IMR-90 (cell line): Measurements from ENCODE around the gene ZNF277. TPM values are rescaled to one million over a fixed set of nuclear protein-coding genes. Genes with fewer than 3 reads are reported as not detected.

Experiments
- ATAC-seq: fragments of 200-7000 bp; cut with Tn5 transposase; 2 replicates; pipeline ENCODE4 v1.9.1; 2020; ENCODE audit warnings: low read depth, mild to moderate bottlenecking, moderate library complexity
- BruUV-seq: library from RNA; stranded (reverse); fragments of 400-500 nt; replicated peaks from 2 replicates; lab custom pipeline; 2021; lab: Mats Ljungman, UMichigan
- CTCF ChIA-PET: fragments of 300-600 bp; formaldehyde crosslinking; extraction: SDS; loops from one replicate; lab custom pipeline; 2021; ENCODE audit warnings: antibody characterized with exemption; lab: Yijun Ruan, JAX
- POLR2A ChIA-PET: fragments of 300-600 bp; sonication (Branson Sonifier 250); formaldehyde crosslinking; loops from one replicate; lab custom pipeline; 2022; ENCODE audit warnings: antibody characterized with exemption; ENCODE audit not compliant: unreplicated experiment; lab: Charles Lee
- DNase-seq: peaks from one replicate; pipeline ENCODE4 v3.0.0; 2013
- H2AFZ ChIP-seq: replicated peaks from 2 replicates; pipeline ENCODE3; 2013; ENCODE audit warnings: low read length, mild to moderate bottlenecking; ENCODE audit not compliant: poor library complexity
- H2AK5ac ChIP-seq: 2 replicates; pipeline ENCODE4 v1.6.1; 2013; ENCODE audit warnings: low read depth, low read length, inconsistent platforms
- H2AK9ac ChIP-seq: replicated peaks from 2 replicates; pipeline ENCODE3; 2013; ENCODE audit warnings: mild to moderate bottlenecking, low read depth, low read length, moderate library complexity; ENCODE audit not compliant: poor library complexity
- H2BK120ac ChIP-seq: 2 replicates; pipeline ENCODE4 v1.6.1; 2013; ENCODE audit warnings: low read depth, low read length, inconsistent platforms
- H2BK15ac ChIP-seq: 3 replicates; pipeline ENCODE4 v1.6.1; 2013; ENCODE audit warnings: low read depth, low read length, inconsistent platforms
- H2BK20ac ChIP-seq: 2 replicates; pipeline ENCODE4 v1.6.1; 2013; ENCODE audit warnings: low read depth, mild to moderate bottlenecking, inconsistent platforms, low read length, moderate library complexity
- H2BK5ac ChIP-seq: 2 replicates; pipeline ENCODE4 v1.6.1; 2013; ENCODE audit warnings: mild to moderate bottlenecking, low read depth, low read length, inconsistent platforms; ENCODE audit not compliant: poor library complexity, severe bottlenecking
- H3K14ac ChIP-seq: replicated peaks from 2 replicates; pipeline ENCODE4 v1.6.1; 2013; ENCODE audit warnings: low read depth, low read length, inconsistent platforms
- H3K18ac ChIP-seq: 2 replicates; pipeline ENCODE4 v1.6.1; 2013; ENCODE audit warnings: low read depth, low read length, control low read depth
- H3K23ac ChIP-seq: 2 replicates; pipeline ENCODE4 v1.6.1; 2013; ENCODE audit warnings: low read depth, low read length, inconsistent platforms
- H3K27ac ChIP-seq: 2 replicates; pipeline ENCODE4 v1.5.1; 2013; ENCODE audit warnings: mild to moderate bottlenecking, control low read depth, low read length; ENCODE audit not compliant: insufficient read depth
- H3K27me3 ChIP-seq: 2 replicates; pipeline ENCODE4 v1.6.1; 2013; ENCODE audit warnings: low read length; ENCODE audit not compliant: control insufficient read depth, insufficient read depth
- H3K36me3 ChIP-seq: 2 replicates; pipeline ENCODE4 v1.6.1; 2013; ENCODE audit warnings: low read length, mixed read lengths; ENCODE audit not compliant: control insufficient read depth, insufficient read depth
- H3K4ac ChIP-seq: 2 replicates; pipeline ENCODE4 v1.6.1; 2013; ENCODE audit warnings: low read depth, low read length, inconsistent platforms
- H3K4me1 ChIP-seq: 2 replicates; pipeline ENCODE4 v1.6.1; 2013; ENCODE audit warnings: low read length, mixed read lengths; ENCODE audit not compliant: control insufficient read depth, insufficient read depth
- H3K4me2 ChIP-seq: 2 replicates; pipeline ENCODE4 v1.6.1; 2013; ENCODE audit warnings: low read depth, mild to moderate bottlenecking, control low read depth, low read length, moderate library complexity
- H3K4me3 ChIP-seq: 2 replicates; pipeline ENCODE4 v1.5.1; 2013; ENCODE audit warnings: low read depth, mild to moderate bottlenecking, control low read depth, low read length, moderate library complexity; ENCODE audit not compliant: insufficient read depth
- H3K56ac ChIP-seq: 2 replicates; pipeline ENCODE4 v1.6.1; 2013; ENCODE audit warnings: low read length, inconsistent platforms; ENCODE audit not compliant: insufficient read depth; ENCODE audit errors: extremely low read depth
- H3K79me1 ChIP-seq, 2 experiments: 2 replicates each; pipeline ENCODE4 v1.6.1; 2013; ENCODE audit warnings: low read length in 2 of 2, inconsistent platforms in 1 of 2, low read depth in 1 of 2
- H3K9ac ChIP-seq: 2 replicates; pipeline ENCODE4 v1.6.1; 2013; ENCODE audit warnings: low read depth, low read length, control low read depth
- H3K9me1 ChIP-seq: 2 replicates; pipeline ENCODE4 v1.6.1; 2013; ENCODE audit warnings: low read length, inconsistent platforms; ENCODE audit not compliant: insufficient read depth
- H3K9me3 ChIP-seq: 2 replicates; pipeline ENCODE4 v1.6.1; 2013; ENCODE audit warnings: low read length; ENCODE audit not compliant: control insufficient read depth, insufficient read depth
- H4K20me1 ChIP-seq: 2 replicates; pipeline ENCODE4 v1.6.1; 2013; ENCODE audit warnings: low read length, inconsistent platforms; ENCODE audit not compliant: insufficient read depth
- H4K5ac ChIP-seq: 2 replicates; pipeline ENCODE4 v1.6.1; 2013; ENCODE audit warnings: mild to moderate bottlenecking, low read depth, low read length, control low read depth
- H4K8ac ChIP-seq, 2 experiments: 2 replicates each; pipeline ENCODE4 v1.6.1; 2013; ENCODE audit warnings: low read depth in 2 of 2, low read length in 2 of 2, control low read depth in 1 of 2, inconsistent platforms in 1 of 2
- H4K91ac ChIP-seq: 2 replicates; pipeline ENCODE4 v1.6.1; 2013; ENCODE audit warnings: low read depth, low read length, inconsistent platforms; ENCODE audit not compliant: insufficient read depth
- BHLHE40 ChIP-seq: fragments of 150-350 bp; IDR thresholded peaks from 2 replicates; pipeline ENCODE4 v1.6.1; 2016; ENCODE audit warnings: mild to moderate bottlenecking, low read depth, low read length
- CEBPB ChIP-seq: IDR thresholded peaks from 2 replicates; pipeline ENCODE4 v1.6.1; 2012; ENCODE audit warnings: low read depth, low read length, improper control_type of control experiment
- MAFK ChIP-seq: IDR thresholded peaks from 2 replicates; pipeline ENCODE4 v1.6.1; 2012; ENCODE audit warnings: low read depth, low read length, improper control_type of control experiment
- MAZ ChIP-seq: IDR thresholded peaks from 2 replicates; pipeline ENCODE4 v1.6.1; 2012; ENCODE audit warnings: low read depth, mild to moderate bottlenecking, low read length, improper control_type of control experiment, moderate library complexity, borderline replicate concordance
- MXI1 ChIP-seq: IDR thresholded peaks from 2 replicates; pipeline ENCODE4 v1.6.1; 2012; ENCODE audit warnings: low read depth, mild to moderate bottlenecking, low read length, moderate library complexity, borderline replicate concordance
- NFE2L2 ChIP-seq: fragments of 150-350 bp; IDR thresholded peaks from 2 replicates; pipeline ENCODE4 v1.6.1; 2016; ENCODE audit warnings: low read depth, mild to moderate bottlenecking, low read length
- POLR2A ChIP-seq: IDR thresholded peaks from 2 replicates; pipeline ENCODE4 v1.6.1; 2012; ENCODE audit warnings: mild to moderate bottlenecking, low read depth, low read length
- RAD21 ChIP-seq: IDR thresholded peaks from 2 replicates; pipeline ENCODE4 v1.6.1; 2012; ENCODE audit warnings: low read length, improper control_type of control experiment
- RFX5 ChIP-seq: IDR thresholded peaks from 2 replicates; pipeline ENCODE4 v1.8.0; 2012; ENCODE audit warnings: low read depth, mild to moderate bottlenecking, low read length, moderate library complexity
- SMC3 ChIP-seq: fragments of 150-350 bp; IDR thresholded peaks from 2 replicates; pipeline ENCODE4 v1.6.1; 2016; ENCODE audit warnings: low read depth, mild to moderate bottlenecking, antibody characterized with exemption, low read length, moderate library complexity
- WGBS, 2 experiments: methylation state at CpG; one replicate each; pipeline versions ENCODE4 v1.1.5 to v1.1.7; 2013; ENCODE audit warnings: missing lambda C conversion rate in 2 of 2; ENCODE audit not compliant: insufficient read length in 1 of 2; ENCODE audit errors: extremely low coverage in 2 of 2; 5-methylcytosine and 5-hydroxymethylcytosine counted together
- dilution Hi-C: fragments of 300-500 bp; cut with HindIII; formaldehyde crosslinking; loops from one replicate; pipeline ENCODE4 v1.14.3; 2018; ENCODE audit warnings: low sequenced_read_pairs; ENCODE audit not compliant: unreplicated experiment
- in situ Hi-C: fragments of 300-500 bp; cut with MboI; formaldehyde crosslinking; loops from 3 replicates; pipeline ENCODE4 v1.14.3; 2019; ENCODE audit warnings: low sequenced_read_pairs, inconsistent platforms, mixed read lengths
- intact Hi-C: fragments of 100-400 bp; cut with micrococcal nuclease; formaldehyde crosslinking; loops from 2 replicates; pipeline ENCODE4 v1.10.0; 2022
- polyA plus RNA-seq, 3 experiments: library from polyadenylated mRNA; depleted of rRNA; stranded (reverse); fragments of >200 nt; gene quantifications; 2 replicates each; pipeline ENCODE4 v1.2.3, GENCODE V29; 2012; ENCODE audit warnings: low replicate concordance in 1 of 3
- total RNA-seq: library from RNA; depleted of rRNA; stranded (reverse); fragments of >200 nt; gene quantifications from 2 replicates; pipeline ENCODE4 v1.2.3, GENCODE V29; 2012
- TF ChIP-seq, protein P1 (sequence below): fragments of 150-350 bp; IDR thresholded peaks from 2 replicates; pipeline ENCODE4 v1.6.1; 2016; ENCODE audit warnings: low read depth, mild to moderate bottlenecking, low read length, moderate library complexity, borderline replicate concordance
- TF ChIP-seq, protein P2 (sequence below): fragments of 150-350 bp; IDR thresholded peaks from 2 replicates; pipeline ENCODE4 v1.6.1; 2017; ENCODE audit warnings: mild to moderate bottlenecking, antibody characterized with exemption, low read length, low read depth
- TF ChIP-seq, protein P3 (sequence below): conservative IDR thresholded peaks from 2 replicates; pipeline ENCODE4 v1.5.1; 2012; ENCODE audit warnings: mild to moderate bottlenecking, low read depth, low read length, improper control_type of control experiment

Gene ZNF277
- total and polyA plus RNA-seq, 2 of the 4 experiments (the other 2 are of a cell fraction) = 7.3 to 21.3 TPM

DNA sequence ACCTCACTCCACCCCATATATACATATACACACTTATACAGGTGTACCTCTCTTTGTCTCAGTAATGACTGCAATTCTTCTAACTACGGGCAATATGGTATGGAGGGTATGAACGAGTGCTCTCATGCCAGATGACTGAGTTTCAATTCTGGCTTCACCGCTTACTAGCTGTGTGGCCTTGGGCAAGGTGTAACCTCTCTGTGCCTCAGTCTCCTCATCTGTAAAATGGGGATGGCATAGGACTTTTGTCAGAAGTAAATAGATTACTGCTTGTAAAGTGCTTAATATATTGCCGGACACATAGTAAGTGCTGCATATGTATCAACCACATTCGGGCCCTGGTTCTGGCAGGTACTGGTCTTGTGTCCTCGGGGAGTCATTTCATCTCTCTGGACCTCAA, 183.7 kb downstream of the ZNF277 start:
- no peak overlapping the region for H4K5ac ChIP-seq
- H3K36me3 ChIP-seq = no peaks in the 10 kb centered on the region
- H4K20me1 ChIP-seq = no peaks in the 10 kb centered on the region
- ATAC-seq (no peak), DNase-seq (no peak)
- CTCF ChIA-PET = interaction anchor here (0.6 kb wide), 1 partner anchor 184 kb away, joined by 3 read pairs; no protein-coding TSS in a partner anchor
- H2AFZ ChIP-seq = no peak overlapping the region
- no TSS peak for BruUV-seq
- H2BK20ac ChIP-seq = no peak overlapping the region
- H3K56ac ChIP-seq = no peak overlapping the region
- no peak overlapping the region for H2BK15ac ChIP-seq
- H2AK9ac ChIP-seq = no peak overlapping the region
- H3K4me3 ChIP-seq = no peak overlapping the region
- no CpG with 5 or more reads among the region's 6 CpGs for WGBS, 2 experiments
- H3K4ac ChIP-seq = no peak overlapping the region
- dilution Hi-C loops (no loop called here), in situ Hi-C loops (no loop called here), intact Hi-C loops (loop anchor here (5.0 kb wide), 1 partner anchor 183 kb away; the partner anchor contains the start of genes DOCK4 and ZNF277)
- peaks cover 6% of the 10 kb centered on the region; the same call in 1 of the 2 replicates for H3K27me3 ChIP-seq
- H3K18ac ChIP-seq = no peak overlapping the region
- peaks cover 2% of the 10 kb centered on the region; the same call in 1 of the 2 replicates for H3K4me1 ChIP-seq
- no peak overlapping the region for H3K9ac ChIP-seq
- no peak overlapping the region for H4K8ac ChIP-seq
- no peak overlapping the region for H3K4me2 ChIP-seq
- H3K27ac ChIP-seq = no peak overlapping the region
- 0 out of 2 replicates have a peak, but pooled peaks cover 4% of the 10 kb centered on the region for H3K9me1 ChIP-seq
- H3K23ac ChIP-seq = no peak overlapping the region
- H2BK5ac ChIP-seq = no peak overlapping the region
- H3K9me3 ChIP-seq = no peaks in the 10 kb centered on the region
- no peak overlapping the region for H2BK120ac ChIP-seq
- H4K91ac ChIP-seq = no peak overlapping the region
- no peak overlapping the region for H3K14ac ChIP-seq
- TF ChIP-seq, protein P1, sequence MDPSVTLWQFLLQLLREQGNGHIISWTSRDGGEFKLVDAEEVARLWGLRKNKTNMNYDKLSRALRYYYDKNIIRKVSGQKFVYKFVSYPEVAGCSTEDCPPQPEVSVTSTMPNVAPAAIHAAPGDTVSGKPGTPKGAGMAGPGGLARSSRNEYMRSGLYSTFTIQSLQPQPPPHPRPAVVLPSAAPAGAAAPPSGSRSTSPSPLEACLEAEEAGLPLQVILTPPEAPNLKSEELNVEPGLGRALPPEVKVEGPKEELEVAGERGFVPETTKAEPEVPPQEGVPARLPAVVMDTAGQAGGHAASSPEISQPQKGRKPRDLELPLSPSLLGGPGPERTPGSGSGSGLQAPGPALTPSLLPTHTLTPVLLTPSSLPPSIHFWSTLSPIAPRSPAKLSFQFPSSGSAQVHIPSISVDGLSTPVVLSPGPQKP = no peak
- TF ChIP-seq CEBPB (no peak), MAZ (no peak), MXI1 (no peak), RAD21 (no peak), NFE2L2 (no peak), SMC3 (no peak), BHLHE40 (no peak), MAFK (no peak), RFX5 (no peak), POLR2A (no peak)
- TF ChIP-seq, protein P2, sequence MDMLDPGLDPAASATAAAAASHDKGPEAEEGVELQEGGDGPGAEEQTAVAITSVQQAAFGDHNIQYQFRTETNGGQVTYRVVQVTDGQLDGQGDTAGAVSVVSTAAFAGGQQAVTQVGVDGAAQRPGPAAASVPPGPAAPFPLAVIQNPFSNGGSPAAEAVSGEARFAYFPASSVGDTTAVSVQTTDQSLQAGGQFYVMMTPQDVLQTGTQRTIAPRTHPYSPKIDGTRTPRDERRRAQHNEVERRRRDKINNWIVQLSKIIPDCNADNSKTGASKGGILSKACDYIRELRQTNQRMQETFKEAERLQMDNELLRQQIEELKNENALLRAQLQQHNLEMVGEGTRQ = no peak
- TF ChIP-seq, protein P3, sequence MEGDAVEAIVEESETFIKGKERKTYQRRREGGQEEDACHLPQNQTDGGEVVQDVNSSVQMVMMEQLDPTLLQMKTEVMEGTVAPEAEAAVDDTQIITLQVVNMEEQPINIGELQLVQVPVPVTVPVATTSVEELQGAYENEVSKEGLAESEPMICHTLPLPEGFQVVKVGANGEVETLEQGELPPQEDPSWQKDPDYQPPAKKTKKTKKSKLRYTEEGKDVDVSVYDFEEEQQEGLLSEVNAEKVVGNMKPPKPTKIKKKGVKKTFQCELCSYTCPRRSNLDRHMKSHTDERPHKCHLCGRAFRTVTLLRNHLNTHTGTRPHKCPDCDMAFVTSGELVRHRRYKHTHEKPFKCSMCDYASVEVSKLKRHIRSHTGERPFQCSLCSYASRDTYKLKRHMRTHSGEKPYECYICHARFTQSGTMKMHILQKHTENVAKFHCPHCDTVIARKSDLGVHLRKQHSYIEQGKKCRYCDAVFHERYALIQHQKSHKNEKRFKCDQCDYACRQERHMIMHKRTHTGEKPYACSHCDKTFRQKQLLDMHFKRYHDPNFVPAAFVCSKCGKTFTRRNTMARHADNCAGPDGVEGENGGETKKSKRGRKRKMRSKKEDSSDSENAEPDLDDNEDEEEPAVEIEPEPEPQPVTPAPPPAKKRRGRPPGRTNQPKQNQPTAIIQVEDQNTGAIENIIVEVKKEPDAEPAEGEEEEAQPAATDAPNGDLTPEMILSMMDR = no peak
- POLR2A ChIA-PET = no interaction called here
- no peaks in the 10 kb centered on the region for H3K79me1 ChIP-seq
- H2AK5ac ChIP-seq = no peak overlapping the region
